Osteoblast (primary cell): Measurements from ENCODE around the gene SMIM8. TPM values are rescaled to one million over a fixed set of nuclear protein-coding genes. Genes with fewer than 3 reads are reported as not detected.

Experiments
- DNase-seq: peaks from one replicate; pipeline ENCODE4 v3.0.0; 2011; ENCODE audit warnings: low spot score, mixed read lengths; ENCODE audit not compliant: insufficient read length; ENCODE audit errors: missing footprints
- H2AFZ ChIP-seq: 2 replicates; pipeline ENCODE4 v1.6.0; 2011; ENCODE audit warnings: mild to moderate bottlenecking, low read length
- H3K27ac ChIP-seq: 2 replicates; pipeline ENCODE4 v1.5.1; 2011; ENCODE audit warnings: mild to moderate bottlenecking, low read depth, low read length, moderate library complexity
- H3K27me3 ChIP-seq: 2 replicates; pipeline ENCODE4 v1.6.0; 2012; ENCODE audit warnings: mild to moderate bottlenecking, control low read depth, inconsistent platforms, low read length, moderate library complexity; ENCODE audit not compliant: insufficient read depth
- H3K36me3 ChIP-seq: 2 replicates; pipeline ENCODE4 v1.5.1; 2011; ENCODE audit warnings: mild to moderate bottlenecking, low read length, control low read depth, moderate library complexity; ENCODE audit not compliant: insufficient read depth
- H3K4me1 ChIP-seq: 2 replicates; pipeline ENCODE4 v1.5.1; 2011; ENCODE audit warnings: mild to moderate bottlenecking, low read length, control low read depth, moderate library complexity; ENCODE audit not compliant: insufficient read depth
- H3K4me2 ChIP-seq: 2 replicates; pipeline ENCODE4 v1.6.0; 2011; ENCODE audit warnings: mild to moderate bottlenecking, low read length; ENCODE audit not compliant: insufficient read depth
- H3K4me3 ChIP-seq: fragments of 200-600 bp; sonication (generic); 3 replicates; pipeline ENCODE4 v1.5.1; 2012; ENCODE audit warnings: mild to moderate bottlenecking, low read length, inconsistent platforms; ENCODE audit not compliant: insufficient read depth
- H3K79me2 ChIP-seq: 2 replicates; pipeline ENCODE4 v1.6.0; 2012; ENCODE audit warnings: mild to moderate bottlenecking, low read length, control low read depth, inconsistent platforms; ENCODE audit not compliant: insufficient read depth
- H3K9me3 ChIP-seq: 2 replicates; pipeline ENCODE4 v1.5.1; 2011; ENCODE audit warnings: low read depth, low read length, control low read depth
- H4K20me1 ChIP-seq: 2 replicates; pipeline ENCODE4 v1.6.0; 2012; ENCODE audit warnings: mild to moderate bottlenecking, low read length, control low read depth; ENCODE audit not compliant: insufficient read depth
- total RNA-seq: library from RNA; depleted of rRNA; stranded (reverse); fragments of >200 nt; gene quantifications from 2 replicates; pipeline ENCODE4 v1.2.3, GENCODE V29; 2012
- TF ChIP-seq, protein P1 (sequence below): IDR thresholded peaks from 2 replicates; pipeline ENCODE4 v1.5.1; 2011; ENCODE audit warnings: mild to moderate bottlenecking, low read depth, low read length, moderate library complexity; ENCODE audit errors: extremely low read depth

SMIM8 gene
- total RNA-seq, 1 donor, result 6.2 TPM

DNA sequence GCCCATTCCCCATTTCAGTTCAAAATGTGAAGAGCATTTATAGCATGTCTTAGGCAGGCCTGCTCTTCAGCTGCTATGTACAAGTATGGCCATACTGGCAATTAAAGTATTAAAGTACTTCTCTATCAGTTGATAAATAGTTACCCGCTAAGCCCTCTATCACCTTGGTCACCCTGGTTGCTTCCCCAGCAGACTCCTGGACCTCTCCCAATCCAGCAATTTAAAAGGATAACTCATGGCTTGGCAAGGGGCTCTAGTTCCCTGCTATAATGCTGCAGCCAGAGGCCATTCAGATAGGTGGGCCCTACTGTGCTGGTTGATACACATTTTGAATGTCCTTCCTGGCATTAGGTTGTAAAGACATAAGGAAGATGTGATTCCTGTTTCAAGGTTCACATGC is 29.2 kb downstream of the SMIM8 start:
- H3K27ac ChIP-seq, result no peak overlapping the region
- no peak overlapping the region for H3K4me2 ChIP-seq
- no peaks in the 10 kb centered on the region for H3K79me2 ChIP-seq
- peaks cover 10% of the 10 kb centered on the region for H3K4me1 ChIP-seq
- no peaks in the 10 kb centered on the region for H3K27me3 ChIP-seq
- TF ChIP-seq, protein P1, sequence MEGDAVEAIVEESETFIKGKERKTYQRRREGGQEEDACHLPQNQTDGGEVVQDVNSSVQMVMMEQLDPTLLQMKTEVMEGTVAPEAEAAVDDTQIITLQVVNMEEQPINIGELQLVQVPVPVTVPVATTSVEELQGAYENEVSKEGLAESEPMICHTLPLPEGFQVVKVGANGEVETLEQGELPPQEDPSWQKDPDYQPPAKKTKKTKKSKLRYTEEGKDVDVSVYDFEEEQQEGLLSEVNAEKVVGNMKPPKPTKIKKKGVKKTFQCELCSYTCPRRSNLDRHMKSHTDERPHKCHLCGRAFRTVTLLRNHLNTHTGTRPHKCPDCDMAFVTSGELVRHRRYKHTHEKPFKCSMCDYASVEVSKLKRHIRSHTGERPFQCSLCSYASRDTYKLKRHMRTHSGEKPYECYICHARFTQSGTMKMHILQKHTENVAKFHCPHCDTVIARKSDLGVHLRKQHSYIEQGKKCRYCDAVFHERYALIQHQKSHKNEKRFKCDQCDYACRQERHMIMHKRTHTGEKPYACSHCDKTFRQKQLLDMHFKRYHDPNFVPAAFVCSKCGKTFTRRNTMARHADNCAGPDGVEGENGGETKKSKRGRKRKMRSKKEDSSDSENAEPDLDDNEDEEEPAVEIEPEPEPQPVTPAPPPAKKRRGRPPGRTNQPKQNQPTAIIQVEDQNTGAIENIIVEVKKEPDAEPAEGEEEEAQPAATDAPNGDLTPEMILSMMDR, result no peak
- H2AFZ ChIP-seq, result no peak overlapping the region
- no peak overlapping the region for H3K4me3 ChIP-seq
- H3K36me3 ChIP-seq, result no peaks in the 10 kb centered on the region
- DNase-seq, result no peak
- H4K20me1 ChIP-seq, result peaks cover 3% of the 10 kb centered on the region
- no peaks in the 10 kb centered on the region for H3K9me3 ChIP-seq

DNA sequence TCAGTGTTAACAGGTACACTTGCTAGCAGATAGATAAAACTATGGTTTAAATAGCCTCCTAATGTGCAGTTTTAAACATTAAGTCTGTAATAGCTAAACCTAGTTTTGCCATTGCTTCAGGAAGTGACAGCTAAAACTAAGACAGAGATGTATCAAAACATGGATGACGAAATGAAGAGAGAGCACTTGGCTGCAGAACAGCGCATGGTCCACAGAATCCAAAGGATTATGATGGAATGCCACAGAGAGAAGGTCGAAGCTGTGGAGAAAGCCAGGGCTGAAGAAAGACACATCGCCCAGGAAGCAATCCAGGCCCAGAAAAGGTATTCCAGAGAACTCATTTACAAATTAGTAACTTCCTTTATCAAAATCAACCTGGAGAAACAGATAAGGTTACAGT is 33.8 kb downstream of the SMIM8 start:
- Histone ChIP-seq H3K4me2 (no peak overlapping the region), H3K36me3 (no peaks in the 10 kb centered on the region), H3K27me3 (no peaks in the 10 kb centered on the region), H4K20me1 (no peaks in the 10 kb centered on the region), H3K4me1 (no peaks in the 10 kb centered on the region), H3K79me2 (no peaks in the 10 kb centered on the region), H3K4me3 (no peak overlapping the region), H3K27ac (no peak overlapping the region), H3K9me3 (no peaks in the 10 kb centered on the region), H2AFZ (no peak overlapping the region)
- no peak for DNase-seq
- TF ChIP-seq, protein P1, result no peak

DNA sequence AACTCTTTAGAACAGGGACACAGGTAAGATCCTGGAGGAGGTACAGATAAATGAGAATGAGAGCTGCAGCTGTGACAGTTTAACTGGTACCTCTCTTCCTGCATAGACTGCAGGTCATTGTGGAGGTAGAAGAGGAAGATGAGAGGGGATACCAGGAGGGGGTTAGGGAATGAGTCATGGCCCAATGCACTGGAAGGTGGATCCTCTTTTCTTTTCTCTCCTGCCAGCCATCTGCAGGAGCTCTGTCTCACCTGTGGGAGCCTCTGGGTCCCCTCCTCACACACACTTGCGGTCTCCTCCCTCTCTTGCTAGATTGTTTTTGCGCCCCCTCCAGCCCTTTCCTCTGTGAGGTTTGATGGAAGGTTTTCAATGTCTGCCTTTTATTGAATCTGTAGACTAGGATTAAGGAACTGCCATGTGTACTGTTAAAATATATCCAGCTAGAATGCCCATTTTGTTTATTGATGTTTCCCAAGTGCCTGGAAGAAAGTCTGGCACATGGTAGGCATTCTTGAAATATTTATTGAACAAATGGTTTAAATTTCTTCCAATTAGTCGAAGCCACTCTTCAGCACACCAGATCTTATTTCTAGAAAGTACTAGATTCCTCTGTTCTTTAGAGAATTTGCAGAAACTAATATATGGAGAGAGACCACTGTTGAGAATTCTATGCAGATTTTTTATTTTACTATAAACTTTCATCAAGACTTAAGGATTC is 35.2 kb downstream of the SMIM8 start:
- DNase-seq, result peak; percentile 13
- H4K20me1 ChIP-seq, result no peaks in the 10 kb centered on the region
- H3K27me3 ChIP-seq, result no peaks in the 10 kb centered on the region
- no peak overlapping the region for H2AFZ ChIP-seq
- no peak overlapping the region for H3K27ac ChIP-seq
- H3K79me2 ChIP-seq, result no peaks in the 10 kb centered on the region
- no peak overlapping the region for H3K4me2 ChIP-seq
- TF ChIP-seq, protein P1, result no peak
- no peaks in the 10 kb centered on the region for H3K4me1 ChIP-seq
- H3K36me3 ChIP-seq, result no peaks in the 10 kb centered on the region
- no peak overlapping the region for H3K4me3 ChIP-seq
- H3K9me3 ChIP-seq, result no peaks in the 10 kb centered on the region

DNA sequence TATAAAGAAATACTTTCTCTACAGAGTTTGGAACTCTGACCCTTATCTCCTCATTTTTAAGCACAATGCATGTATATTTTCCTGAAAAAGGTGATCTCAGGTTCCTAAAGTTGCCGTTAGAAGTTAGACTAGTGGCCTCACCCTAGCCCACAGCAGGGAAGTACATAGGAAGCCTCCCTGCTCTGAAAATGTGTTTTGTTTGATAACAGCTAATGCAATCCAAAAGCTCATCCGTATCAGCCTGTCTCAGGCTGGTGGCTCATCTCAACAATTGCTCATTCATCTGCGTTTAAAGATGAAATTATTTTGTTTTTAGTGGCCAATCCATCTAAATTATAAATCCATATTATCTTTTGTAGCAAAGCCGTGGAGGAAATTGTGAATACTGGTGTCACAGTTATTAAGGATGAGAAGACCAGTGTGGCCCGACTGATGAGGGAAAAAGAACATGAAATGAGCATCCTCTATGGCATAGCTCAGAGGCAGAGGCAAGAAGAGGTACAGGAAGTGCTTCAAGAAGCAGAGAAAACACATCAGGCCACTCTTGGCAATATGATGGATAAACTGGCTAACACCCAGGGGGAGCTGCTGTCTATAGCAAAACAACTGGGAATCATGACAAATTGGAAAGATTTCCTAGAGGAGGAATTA is 42.3 kb downstream of the SMIM8 start:
- Histone ChIP-seq H3K4me3 (no peak overlapping the region), H3K36me3 (no peaks in the 10 kb centered on the region), H4K20me1 (no peaks in the 10 kb centered on the region), H3K4me1 (no peaks in the 10 kb centered on the region), H2AFZ (no peak overlapping the region), H3K4me2 (no peak overlapping the region), H3K9me3 (no peaks in the 10 kb centered on the region), H3K79me2 (no peaks in the 10 kb centered on the region), H3K27ac (no peak overlapping the region), H3K27me3 (no peaks in the 10 kb centered on the region)
- DNase-seq, result no peak
- TF ChIP-seq, protein P1, result no peak
